ENCODE measurements around the gene TXLNB.

DNA sequence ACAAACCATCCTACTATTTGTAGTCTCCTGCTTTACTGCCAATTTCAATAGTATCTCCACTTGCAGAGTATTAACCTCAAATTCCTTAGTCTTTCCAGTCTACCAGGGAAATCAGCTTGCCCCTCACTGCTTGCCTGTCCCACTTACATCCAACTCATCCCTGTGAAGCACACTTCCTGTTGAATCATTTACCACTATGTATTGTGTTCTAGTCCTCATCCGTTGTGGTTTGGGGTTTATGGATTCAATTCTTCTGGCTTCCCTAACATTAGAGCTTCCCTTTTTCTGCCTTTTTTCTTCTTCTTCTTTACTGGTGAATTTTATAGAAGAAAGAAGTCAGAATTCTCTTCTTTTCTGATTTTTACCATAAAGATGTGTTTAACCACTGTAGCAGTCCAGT lies 5.1 kb upstream of the TXLNB start:
- TF ChIP-seq KLF1 (tag by site-specific recombination; IDR thresholded peaks at IDR 0.05) (no peak), TCF7L2 (IDR thresholded peaks at IDR 0.05; ENCODE audit: borderline replicate concordance, low read depth, low read length) (no peak), REPIN1 (tag by site-specific recombination; IDR thresholded peaks at IDR 0.05; ENCODE audit: low read depth) (no peak)
- TF ChIP-seq, protein P1, sequence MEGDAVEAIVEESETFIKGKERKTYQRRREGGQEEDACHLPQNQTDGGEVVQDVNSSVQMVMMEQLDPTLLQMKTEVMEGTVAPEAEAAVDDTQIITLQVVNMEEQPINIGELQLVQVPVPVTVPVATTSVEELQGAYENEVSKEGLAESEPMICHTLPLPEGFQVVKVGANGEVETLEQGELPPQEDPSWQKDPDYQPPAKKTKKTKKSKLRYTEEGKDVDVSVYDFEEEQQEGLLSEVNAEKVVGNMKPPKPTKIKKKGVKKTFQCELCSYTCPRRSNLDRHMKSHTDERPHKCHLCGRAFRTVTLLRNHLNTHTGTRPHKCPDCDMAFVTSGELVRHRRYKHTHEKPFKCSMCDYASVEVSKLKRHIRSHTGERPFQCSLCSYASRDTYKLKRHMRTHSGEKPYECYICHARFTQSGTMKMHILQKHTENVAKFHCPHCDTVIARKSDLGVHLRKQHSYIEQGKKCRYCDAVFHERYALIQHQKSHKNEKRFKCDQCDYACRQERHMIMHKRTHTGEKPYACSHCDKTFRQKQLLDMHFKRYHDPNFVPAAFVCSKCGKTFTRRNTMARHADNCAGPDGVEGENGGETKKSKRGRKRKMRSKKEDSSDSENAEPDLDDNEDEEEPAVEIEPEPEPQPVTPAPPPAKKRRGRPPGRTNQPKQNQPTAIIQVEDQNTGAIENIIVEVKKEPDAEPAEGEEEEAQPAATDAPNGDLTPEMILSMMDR (tag by site-specific recombination; IDR thresholded peaks at IDR 0.05): no peak

Measured in HEK293 (cell line).